ENCODE results near the gene ARSK.

DNA sequence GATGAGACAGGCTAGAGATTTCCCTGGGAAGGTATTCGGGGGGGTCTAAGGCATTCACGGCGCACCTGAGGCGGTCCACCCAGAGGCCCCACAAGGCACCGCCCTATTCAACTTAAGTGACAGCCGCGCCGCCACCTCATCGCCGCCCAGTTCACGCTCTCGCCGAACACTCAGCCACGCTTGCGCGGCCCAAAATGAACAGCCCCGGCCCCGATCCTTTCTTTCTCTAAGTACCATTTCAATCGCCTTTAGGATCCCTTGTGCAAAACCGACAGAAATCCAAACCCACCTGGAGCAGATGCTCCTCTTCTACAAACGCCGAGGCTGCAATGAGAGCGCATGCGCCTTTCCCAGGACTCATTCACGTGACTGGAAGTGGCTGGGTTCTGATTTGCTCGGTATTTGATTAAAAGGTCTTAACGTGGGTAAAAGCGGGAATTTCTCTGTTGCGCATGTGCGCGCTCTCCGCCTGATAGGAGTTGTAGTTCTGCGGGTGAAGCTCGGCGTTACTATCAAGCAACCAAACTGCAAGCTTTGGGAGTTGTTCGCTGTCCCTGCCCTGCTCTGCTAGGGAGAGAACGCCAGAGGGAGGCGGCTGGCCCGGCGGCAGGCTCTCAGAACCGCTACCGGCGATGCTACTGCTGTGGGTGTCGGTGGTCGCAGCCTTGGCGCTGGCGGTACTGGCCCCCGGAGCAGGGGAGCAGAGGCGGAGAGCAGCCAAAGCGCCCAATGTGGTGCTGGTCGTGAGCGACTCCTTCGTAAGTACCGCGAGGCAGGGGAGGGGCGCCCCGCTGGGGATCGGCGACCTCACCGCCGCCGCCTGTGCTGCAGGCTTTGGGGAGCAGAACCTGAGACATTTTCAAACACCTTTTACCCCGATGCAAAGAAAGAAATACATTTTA, at the start of gene ARSK, which contains the start of gene SKIC3:
- peak in 10 of 12 donors; percentile 10 to 64 (median 39) for TF ChIP-seq CTCF (IDR thresholded peaks at IDR 0.05)
- TF ChIP-seq POLR2A (IDR thresholded peaks at IDR 0.05): peak in 1 of 2 donors; percentile 87

Measured in heart left ventricle (tissue), 13 donors.